Measurements from ENCODE around the gene DNAH3. TPM values are rescaled to one million over a fixed set of nuclear protein-coding genes. Genes with fewer than 3 reads are reported as not detected.

The DNAH3 gene
- total RNA-seq, 1 donor from 2014 or later: not detected

- Mint-ChIP-seq H3K4me3 (ENCODE audit: unreplicated experiment) (peak within 1 kb of the TSS; percentile 87), H3K27ac (ENCODE audit: unreplicated experiment) (peak within 1 kb of the TSS; percentile 99), H3K36me3 (ENCODE audit: unreplicated experiment) (peaks cover 8% of the 10 kb centered on the region), H3K9me3 (ENCODE audit: unreplicated experiment) (no peaks in the 10 kb centered on the region), H3K27me3 (ENCODE audit: unreplicated experiment) (no peaks in the 10 kb centered on the region), H3K4me1 (ENCODE audit: unreplicated experiment) (peaks cover 68% of the 10 kb centered on the region)
- no peak for TF ChIP-seq CTCF (IDR thresholded peaks at IDR 0.05)
- DNase-seq (ENCODE audit: extremely low spot score, unreplicated experiment): peak; percentile 98
Observed at GRCh38 chr16:20900299-20901067, 250.2 kb downstream of the DNAH3 start, which contains the start of the genes DCUN1D3 and LYRM1. DCUN1D3 (minus strand) TSS chr16:20900358; CDS start chr16:20862538, 37,820 bp downstream. LYRM1 (plus strand) TSS chr16:20900771; CDS start chr16:20915556, 14,785 bp downstream.

- H3K4me1 Mint-ChIP-seq (ENCODE audit: unreplicated experiment): peaks cover 60% of the 10 kb centered on the region
- no peaks in the 10 kb centered on the region for H3K27me3 Mint-ChIP-seq (ENCODE audit: unreplicated experiment)
- peak overlapping the region; percentile 87 for H3K4me3 Mint-ChIP-seq (ENCODE audit: unreplicated experiment)
- no peak for TF ChIP-seq CTCF (IDR thresholded peaks at IDR 0.05)
- H3K9me3 Mint-ChIP-seq (ENCODE audit: unreplicated experiment): no peaks in the 10 kb centered on the region
- peak overlapping the region; percentile 99 for H3K27ac Mint-ChIP-seq (ENCODE audit: unreplicated experiment)
- peaks cover 9% of the 10 kb centered on the region for H3K36me3 Mint-ChIP-seq (ENCODE audit: unreplicated experiment)
- no peak for DNase-seq (ENCODE audit: extremely low spot score, unreplicated experiment)
Observed at GRCh38 chr16:20899477-20900298, 251.0 kb downstream of the DNAH3 start.

GRCh38 chr16:20899071-20899470, 251.6 kb downstream of the DNAH3 start:
- peak overlapping the region; percentile 87 for H3K4me3 Mint-ChIP-seq (ENCODE audit: unreplicated experiment)
- H3K9me3 Mint-ChIP-seq (ENCODE audit: unreplicated experiment): no peaks in the 10 kb centered on the region
- H3K36me3 Mint-ChIP-seq (ENCODE audit: unreplicated experiment): peaks cover 9% of the 10 kb centered on the region
- DNase-seq (ENCODE audit: extremely low spot score, unreplicated experiment): no peak
- no peaks in the 10 kb centered on the region for H3K27me3 Mint-ChIP-seq (ENCODE audit: unreplicated experiment)
- peaks cover 54% of the 10 kb centered on the region for H3K4me1 Mint-ChIP-seq (ENCODE audit: unreplicated experiment)
- no peak for TF ChIP-seq CTCF (IDR thresholded peaks at IDR 0.05)
- H3K27ac Mint-ChIP-seq (ENCODE audit: unreplicated experiment): peak overlapping the region; percentile 99

- no peak for DNase-seq (ENCODE audit: extremely low spot score, unreplicated experiment)
- Mint-ChIP-seq H3K4me1 (ENCODE audit: unreplicated experiment) (peaks cover 42% of the 10 kb centered on the region), H3K4me3 (ENCODE audit: unreplicated experiment) (peak overlapping the region; percentile 87), H3K27ac (ENCODE audit: unreplicated experiment) (peak overlapping the region; percentile 99), H3K27me3 (ENCODE audit: unreplicated experiment) (no peaks in the 10 kb centered on the region), H3K9me3 (ENCODE audit: unreplicated experiment) (no peaks in the 10 kb centered on the region), H3K36me3 (ENCODE audit: unreplicated experiment) (peaks cover 9% of the 10 kb centered on the region)
- TF ChIP-seq CTCF (IDR thresholded peaks at IDR 0.05): no peak
Observed at GRCh38 chr16:20897922-20898321, 252.7 kb downstream of the DNAH3 start.
